ENCODE measurements around the gene ATP6V1D.

- no peak for TF ChIP-seq CTCF (IDR thresholded peaks at IDR 0.05; ENCODE audit: control extremely low read depth in 1 of 3, insufficient read depth in 1 of 3, low read depth in 1 of 3, low read length in 3 of 3)
- TF ChIP-seq EZH2 (IDR thresholded peaks at IDR 0.05; ENCODE audit: low read depth, low read length, severe bottlenecking) = no peak
- TF ChIP-seq RFX5 (IDR thresholded peaks at IDR 0.05; ENCODE audit: borderline replicate concordance, low read depth, low read length) = no peak
- no peak for TF ChIP-seq POLR2A (IDR thresholded peaks at IDR 0.05; ENCODE audit: control extremely low read depth in 1 of 2, low read depth in 2 of 2, low read length in 2 of 2)
- no peak for TF ChIP-seq FOSL1 (IDR thresholded peaks at IDR 0.05; ENCODE audit: insufficient read depth, low read depth, low read length)
- TF ChIP-seq MAFK (IDR thresholded peaks at IDR 0.05; ENCODE audit: low read depth, low read length) = no peak
- TF ChIP-seq POLR2AphosphoS5 (IDR thresholded peaks at IDR 0.05; ENCODE audit: low read depth, low read length) = no peak
- TF ChIP-seq SRF (IDR thresholded peaks at IDR 0.05; ENCODE audit: low read depth, low read length) = no peak
- TF ChIP-seq SP4 (IDR thresholded peaks at IDR 0.05; ENCODE audit: low read length) = no peak
- no peak for TF ChIP-seq ATF2 (IDR thresholded peaks at IDR 0.05; ENCODE audit: low read length)
- TF ChIP-seq HDAC6 (IDR thresholded peaks at IDR 0.05; ENCODE audit: low read depth, low read length) = no peak
- TF ChIP-seq KDM1A (IDR thresholded peaks at IDR 0.05; ENCODE audit: borderline replicate concordance, low read length) = no peak
- no peak for TF ChIP-seq MAX (IDR thresholded peaks at IDR 0.05)
Measured at GRCh38 chr14:67392123-67392522, 32.5 kb upstream of the ATP6V1D start.

Measured in H1 (cell line).